DMS114 treated with DMSO at 0.1 percent for 48 hours (cell line): ENCODE measurements around the gene MBP.
"Not testable (repeated sequence)": the region's sequence is repeated elsewhere in the genome, so short reads cannot be mapped to it uniquely, and the experiment has no call there.

Source experiments
- DNase-seq: peaks from one replicate; lab custom pipeline; 2025; ENCODE audit not compliant: unreplicated experiment; lab: John Stamatoyannopoulos, UW

MBP gene

GRCh38 chr18:76958692-76959341 is 173.8 kb downstream of the MBP start:
- DNase-seq = no peak

GRCh38 chr18:76957384-76958355 is 174.9 kb downstream of the MBP start:
- DNase-seq = no peak

DNA sequence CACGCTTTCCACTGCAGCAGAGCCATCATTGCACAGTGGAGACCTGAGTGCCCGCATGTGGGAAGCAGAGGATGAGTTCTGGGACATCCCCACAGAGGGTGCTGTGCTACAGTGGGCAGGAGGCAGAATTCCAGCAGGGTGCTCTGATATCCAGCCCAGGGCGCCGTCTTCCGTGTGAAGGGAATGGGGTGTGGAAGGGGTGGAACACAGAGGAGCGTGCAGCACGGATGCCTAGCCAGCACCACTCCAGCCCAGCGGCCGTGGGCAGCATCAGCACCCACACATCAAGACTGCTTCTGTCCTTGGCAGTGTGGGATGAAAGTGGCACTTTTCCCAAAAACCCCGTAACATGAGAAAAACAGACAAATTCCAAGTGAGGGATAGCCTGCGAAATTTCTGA is 175.9 kb downstream of the MBP start:
- no peak for DNase-seq

DNA sequence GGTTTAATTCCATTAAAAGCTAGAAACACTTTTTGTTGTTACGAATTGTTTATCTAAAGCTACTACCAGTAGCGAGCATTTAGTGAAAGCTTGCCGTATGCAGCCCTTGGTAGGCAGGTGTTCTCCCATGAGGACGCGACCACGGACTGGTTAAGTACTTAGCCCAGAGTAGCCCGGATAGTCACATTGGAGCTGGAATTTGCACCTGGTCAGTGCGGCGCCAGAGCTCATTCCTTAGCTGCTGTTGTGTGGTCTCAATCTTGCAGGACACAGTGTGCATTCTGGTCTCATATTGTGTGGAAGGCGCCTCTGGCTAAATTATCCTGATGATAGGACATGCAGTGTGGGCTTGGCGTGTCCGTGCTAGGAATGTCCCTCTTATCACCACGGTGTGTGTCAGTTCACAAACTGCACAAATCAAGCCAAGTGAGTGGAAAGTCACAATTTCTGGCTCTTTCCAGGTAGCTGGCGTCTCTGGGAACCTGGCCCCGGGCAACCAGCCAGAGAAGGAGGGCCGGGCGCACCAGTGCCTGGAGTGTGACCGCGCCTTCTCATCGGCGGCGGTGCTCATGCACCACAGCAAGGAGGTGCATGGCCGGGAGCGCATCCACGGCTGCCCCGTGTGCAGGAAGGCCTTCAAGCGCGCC is 176.9 kb downstream of the MBP start:
- DNase-seq = no peak

DNA sequence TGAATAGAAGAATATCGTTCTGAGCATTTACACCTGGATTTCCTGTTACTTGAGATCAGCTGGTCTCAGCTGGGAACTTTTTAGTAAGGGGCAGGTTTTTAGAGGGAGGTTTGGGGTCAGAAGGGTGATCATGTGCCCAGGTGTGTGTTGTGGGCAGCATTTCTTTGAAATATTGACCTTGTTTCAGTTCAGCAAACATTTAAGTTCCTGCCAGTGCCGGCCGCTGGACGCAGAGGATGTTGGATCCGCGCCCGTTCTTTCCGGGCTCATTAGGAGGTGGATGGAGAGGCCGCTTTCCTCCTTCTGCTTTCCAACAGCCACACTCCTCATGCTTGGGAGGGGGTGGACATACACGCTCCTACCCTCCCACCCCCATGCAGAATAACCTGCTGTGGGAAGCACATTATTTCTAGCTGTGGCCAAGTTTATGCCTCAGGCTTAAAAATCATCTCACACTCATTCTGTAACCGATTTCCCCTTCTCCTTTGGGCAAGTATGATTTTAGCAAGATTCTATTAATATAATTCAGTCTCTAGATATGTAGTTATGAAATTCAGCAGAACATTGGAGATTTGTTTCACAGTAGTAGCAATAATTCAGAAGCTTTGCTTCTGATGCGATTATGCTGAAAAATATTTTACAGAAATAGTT is 178.9 kb downstream of the MBP start:
- no peak for DNase-seq

- no peak for DNase-seq
These were observed 179.4 kb downstream of the MBP start for GRCh38 chr18:76953156-76953555.

DNA sequence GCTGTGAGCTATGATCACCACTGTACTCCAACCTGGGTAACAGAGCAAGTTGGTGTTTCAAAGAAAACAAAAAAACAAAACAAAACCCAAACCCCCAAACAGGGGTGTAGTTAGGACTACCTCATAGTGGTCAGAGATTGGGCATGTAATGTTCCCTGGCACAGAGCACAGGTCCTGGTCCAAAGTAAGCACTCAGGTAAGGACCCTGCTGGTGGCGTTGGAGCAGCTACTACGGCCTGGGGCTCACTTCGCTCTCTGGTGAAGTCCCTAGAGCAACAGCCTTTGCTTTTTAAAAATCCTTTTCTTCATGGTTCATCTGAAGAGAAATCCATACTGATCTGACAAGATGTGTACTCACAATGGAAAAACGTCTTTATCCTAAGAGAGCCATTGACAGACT is 179.8 kb downstream of the MBP start:
- no peak for DNase-seq

- DNase-seq = no peak
These were observed 180.9 kb downstream of the MBP start for GRCh38 chr18:76951456-76952247.

DNA sequence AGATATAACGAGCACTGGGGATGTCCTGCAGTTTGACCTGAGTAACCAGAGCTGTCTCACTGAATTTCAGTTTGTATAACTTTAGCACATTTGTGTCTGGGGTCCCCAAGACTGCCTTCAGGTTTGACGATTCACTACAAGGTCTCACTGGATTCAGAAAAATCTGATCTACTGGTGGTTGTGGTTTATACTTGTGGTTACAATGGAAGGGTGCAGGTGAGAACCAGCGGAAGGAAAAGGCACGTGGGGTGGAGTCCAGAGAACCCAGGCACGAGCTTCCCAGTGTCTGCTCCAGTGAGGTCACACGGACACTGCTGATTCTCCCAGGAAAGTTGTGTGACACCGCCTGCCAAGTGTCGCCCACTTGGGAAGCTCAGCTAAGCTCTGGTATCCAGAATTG is 184.2 kb downstream of the MBP start:
- no peak for DNase-seq

GRCh38 chr18:76944346-76944745 is 188.2 kb downstream of the MBP start:
- DNase-seq = not testable (repeated sequence)

- DNase-seq = no peak
These were observed 188.8 kb downstream of the MBP start for GRCh38 chr18:76943542-76944339.

GRCh38 chr18:76941284-76941683 is 191.3 kb downstream of the MBP start:
- no peak for DNase-seq

- no peak for DNase-seq
These were observed 194.0 kb downstream of the MBP start for GRCh38 chr18:76938619-76939018.

GRCh38 chr18:76937597-76937996 is 195.0 kb downstream of the MBP start:
- DNase-seq = no peak

- no peak for DNase-seq
These were observed 195.7 kb downstream of the MBP start for GRCh38 chr18:76936877-76937276.

GRCh38 chr18:76935722-76936337 is 196.8 kb downstream of the MBP start:
- DNase-seq = no peak

GRCh38 chr18:76932026-76932819 is 200.4 kb downstream of the MBP start:
- no peak for DNase-seq

DNA sequence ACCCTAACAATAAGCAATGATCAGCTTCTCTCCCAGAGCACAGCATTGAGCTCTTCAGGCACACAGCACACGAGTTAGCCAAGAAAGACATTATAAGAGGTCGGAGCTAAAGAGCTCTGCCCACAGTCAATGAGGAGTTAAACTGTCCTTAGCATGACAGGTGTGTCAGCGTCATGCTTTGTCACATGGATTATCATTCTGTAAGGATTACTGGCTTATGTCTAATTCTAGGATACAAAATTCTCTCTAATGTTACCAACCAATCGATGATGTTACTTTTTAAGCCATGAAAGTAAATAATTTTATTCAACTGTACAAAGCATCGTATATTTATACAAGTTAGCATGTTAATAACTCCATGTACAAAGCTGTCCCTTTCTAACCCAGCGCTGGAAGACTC is 201.4 kb downstream of the MBP start:
- no peak for DNase-seq
